CD4-positive, alpha-beta T cell treated with Interleukin-2 at 100 ng/mL for 4 hours (primary cell): ENCODE results near the gene HOXD4.

Source experiments
- DNase-seq: peaks from one replicate; pipeline ENCODE4 v3.0.0-alpha.2; 2020; ENCODE audit warnings: low spot score

Gene HOXD4

GRCh38 chr2:176139661-176140512 is 11.5 kb upstream of the HOXD4 start:
- DNase-seq: no peak

- DNase-seq: peak; percentile 50
Measured at GRCh38 chr2:176140513-176141317, 10.6 kb upstream of the HOXD4 start.

GRCh38 chr2:176142281-176142680 is 9.1 kb upstream of the HOXD4 start:
- no peak for DNase-seq

- DNase-seq: no peak
Measured at GRCh38 chr2:176145085-176145969, 6.0 kb upstream of the HOXD4 start.

- no peak for DNase-seq
Measured at GRCh38 chr2:176146101-176146500, 5.2 kb upstream of the HOXD4 start.

GRCh38 chr2:176146645-176147044 is 4.7 kb upstream of the HOXD4 start:
- no peak for DNase-seq

- DNase-seq: no peak
Measured at GRCh38 chr2:176147210-176147799, 4.0 kb upstream of the HOXD4 start.

- DNase-seq: no peak
Measured at GRCh38 chr2:176147800-176148496, 3.4 kb upstream of the HOXD4 start.

DNA sequence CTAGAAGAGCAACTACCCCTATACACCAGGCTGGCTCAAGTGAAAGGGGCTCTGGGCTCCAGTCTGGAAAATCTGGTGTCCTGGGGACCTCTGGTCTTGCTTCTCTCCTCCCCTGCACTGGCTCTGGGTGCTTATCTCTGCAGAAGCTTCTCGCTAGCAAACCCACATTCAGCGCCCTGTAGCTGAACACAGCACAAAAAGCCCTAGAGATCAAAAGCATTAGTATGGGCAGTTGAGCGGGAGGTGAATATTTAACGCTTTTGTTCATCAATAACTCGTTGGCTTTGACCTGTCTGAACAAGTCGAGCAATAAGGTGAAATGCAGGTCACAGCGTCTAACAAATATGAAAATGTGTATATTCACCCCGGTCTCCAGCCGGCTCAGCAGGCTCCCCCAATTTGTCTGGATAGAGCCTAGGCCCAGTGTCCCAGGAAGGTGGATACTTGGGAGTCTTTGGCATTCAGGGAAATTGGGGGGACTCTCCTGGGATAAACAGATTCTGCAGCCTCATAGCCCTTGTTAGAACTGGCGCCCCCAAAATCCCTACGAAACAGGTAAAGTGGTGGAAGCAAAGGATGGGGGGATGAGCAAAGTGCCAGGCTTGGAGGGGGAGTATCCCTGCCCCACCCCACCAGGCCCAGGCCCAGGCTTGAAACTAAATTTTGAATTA is 2.5 kb upstream of the HOXD4 start:
- DNase-seq: no peak

DNA sequence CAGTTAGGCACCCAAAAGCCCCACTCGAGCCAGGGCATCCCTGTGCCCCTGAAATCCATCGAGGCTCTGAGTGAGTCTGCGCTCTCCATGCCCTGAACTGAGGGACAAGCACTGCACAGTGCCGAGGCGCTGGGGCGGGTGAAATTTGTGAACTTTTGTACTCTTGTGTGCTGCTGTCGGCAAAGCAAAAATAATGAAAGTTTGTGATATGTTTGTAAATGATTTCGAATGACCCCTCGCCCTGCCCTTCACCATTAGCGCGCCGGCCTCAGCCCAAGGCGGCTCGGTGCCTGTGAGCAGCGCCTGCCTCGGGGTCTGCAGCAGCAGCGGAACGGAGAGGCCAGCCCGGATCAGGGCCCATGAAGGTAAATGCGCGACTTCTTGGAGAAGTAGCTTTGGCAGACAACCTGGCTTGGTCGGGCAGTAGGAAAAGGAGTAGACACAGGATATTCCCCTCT is 1.8 kb upstream of the HOXD4 start:
- DNase-seq: no peak

- no peak for DNase-seq
Measured at GRCh38 chr2:176149939-176150583, 1.3 kb upstream of the HOXD4 start.

DNA sequence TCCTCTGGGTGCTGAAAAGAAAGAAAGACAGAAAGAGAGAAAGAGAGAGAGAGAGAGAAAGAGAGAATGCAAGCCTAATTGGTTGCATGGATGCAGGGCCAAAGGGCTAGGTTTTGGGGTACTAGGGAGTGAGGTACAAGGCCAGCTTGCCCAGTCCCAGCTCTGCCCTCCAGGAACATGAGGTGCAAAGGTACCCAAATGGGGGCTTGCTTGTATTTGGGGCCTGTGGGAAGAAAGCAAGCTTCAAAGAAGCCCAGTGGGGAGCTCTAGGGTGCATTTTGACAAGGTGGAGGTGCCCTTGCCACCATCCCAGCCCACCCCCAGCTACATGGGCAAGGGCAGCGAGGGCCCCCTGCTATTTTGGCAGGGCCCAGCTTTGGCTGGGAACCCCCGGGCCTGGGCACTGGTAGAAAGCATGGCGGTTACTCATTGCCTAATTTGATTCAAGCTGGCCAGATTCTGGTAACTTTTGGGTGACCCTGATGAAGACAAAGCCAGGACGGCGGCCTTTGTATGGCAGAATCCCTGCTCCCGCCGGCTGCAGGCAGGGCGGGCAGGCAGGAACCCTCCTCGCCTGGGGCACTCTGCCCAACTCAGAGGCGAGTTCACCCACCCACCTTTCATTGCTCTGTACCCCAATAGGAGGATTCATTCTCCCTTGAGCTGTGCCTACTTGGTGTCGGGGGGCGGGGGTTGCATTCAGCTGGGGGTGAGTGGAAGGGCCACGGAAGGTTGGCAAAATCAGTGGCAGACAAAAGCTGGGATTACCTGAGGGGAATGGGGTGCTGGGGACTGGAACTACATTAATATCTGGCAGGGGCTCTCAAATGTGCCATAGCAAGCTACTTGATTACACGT is 537 bp upstream of the HOXD4 start:
- DNase-seq: no peak

- no peak for DNase-seq
Measured at GRCh38 chr2:176152350-176153181, 1.2 kb downstream of the HOXD4 start.

DNA sequence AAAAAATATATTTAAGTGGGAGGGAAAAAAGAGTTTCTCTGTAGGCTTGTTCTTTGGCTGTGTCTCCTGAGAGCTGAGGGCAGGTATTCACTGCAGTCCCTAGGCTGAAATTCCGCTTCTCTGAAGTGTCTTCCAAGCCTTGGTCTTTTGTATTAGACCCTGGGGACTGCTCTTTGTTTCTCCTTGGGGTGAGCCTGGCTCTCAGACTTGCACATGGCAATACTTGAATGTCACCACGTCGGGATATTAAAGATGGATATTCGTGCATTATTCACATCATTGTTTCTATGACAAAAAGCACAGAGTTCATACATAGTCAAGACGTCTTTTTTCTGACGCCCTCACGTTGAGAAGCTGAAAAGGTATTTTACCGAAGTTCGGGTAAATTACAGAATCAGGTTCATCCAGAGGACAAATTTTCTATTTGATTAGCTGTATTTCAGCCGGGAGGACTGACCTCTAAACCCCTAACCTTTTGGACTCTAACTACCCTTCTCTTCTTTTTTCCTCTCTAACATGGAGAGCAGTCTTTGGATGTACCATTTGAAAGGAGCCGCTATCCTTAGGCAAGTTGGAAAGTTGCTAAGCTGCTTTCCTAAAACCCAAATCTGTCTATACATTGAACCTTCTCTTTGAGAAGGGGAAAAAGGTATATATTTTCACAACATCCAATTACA is 3.4 kb downstream of the HOXD4 start:
- DNase-seq: no peak

GRCh38 chr2:176155356-176156044 is 4.2 kb downstream of the HOXD4 start:
- no peak for DNase-seq

GRCh38 chr2:176156301-176156806 is 5.0 kb downstream of the HOXD4 start:
- DNase-seq: no peak
